Cardiac muscle cell (in vitro differentiated cells and primary cell): ENCODE results near the gene RASA3. TPM values are rescaled to one million over a fixed set of nuclear protein-coding genes. Genes with fewer than 3 reads are reported as not detected.

Experiments
- DNase-seq, 2 donors: peaks; one replicate each; pipeline versions ENCODE4 v3.0.0 to v3.0.0-alpha.2; 2010 to 2017; ENCODE audit warnings: low read depth in 1 of 2, low spot score in 1 of 2
- H3K27ac ChIP-seq: fragments of 200-600 bp; sonication (generic); 2 replicates; pipeline ENCODE4 v1.5.1; 2016
- H3K27me3 ChIP-seq: fragments of 200-600 bp; sonication (generic); 2 replicates; pipeline ENCODE4 v1.6.0; 2016; ENCODE audit warnings: control low read depth
- H3K36me3 ChIP-seq: fragments of 200-600 bp; sonication (generic); 2 replicates; pipeline ENCODE4 v1.5.1; 2016; ENCODE audit warnings: control low read depth
- H3K4me1 ChIP-seq: fragments of 200-600 bp; sonication (generic); 2 replicates; pipeline ENCODE4 v1.8.1; 2017; ENCODE audit warnings: low read depth, mild to moderate bottlenecking, mixed run types
- H3K4me3 ChIP-seq: fragments of 200-600 bp; sonication (generic); 2 replicates; pipeline ENCODE4 v1.5.1; 2016; ENCODE audit warnings: mild to moderate bottlenecking
- H3K9me3 ChIP-seq: fragments of 200-600 bp; sonication (generic); 2 replicates; pipeline ENCODE4 v1.5.1; 2017; ENCODE audit warnings: low read depth, mild to moderate bottlenecking, control low read depth
- CTCF ChIP-seq: IDR thresholded peaks from 2 replicates; pipeline ENCODE4 v1.5.1; 2012; ENCODE audit warnings: low read depth, mild to moderate bottlenecking, low read length
- polyA plus RNA-seq: library from polyadenylated mRNA; unstranded; fragments of >200 nt; fragmentation: Nextera tagmentation; extraction: Ambion mirVana; gene quantifications from 2 replicates; pipeline ENCODE4 v1.2.1, GENCODE V29; 2016
- total RNA-seq: library from RNA; depleted of rRNA; stranded (reverse); fragments of >200 nt; gene quantifications from 2 replicates; pipeline ENCODE4 v1.2.3, GENCODE V29; 2016

Gene RASA3
- total and polyA plus RNA-seq, 2 experiments from 2014 or later: 14.0 to 26.0 TPM

DNA sequence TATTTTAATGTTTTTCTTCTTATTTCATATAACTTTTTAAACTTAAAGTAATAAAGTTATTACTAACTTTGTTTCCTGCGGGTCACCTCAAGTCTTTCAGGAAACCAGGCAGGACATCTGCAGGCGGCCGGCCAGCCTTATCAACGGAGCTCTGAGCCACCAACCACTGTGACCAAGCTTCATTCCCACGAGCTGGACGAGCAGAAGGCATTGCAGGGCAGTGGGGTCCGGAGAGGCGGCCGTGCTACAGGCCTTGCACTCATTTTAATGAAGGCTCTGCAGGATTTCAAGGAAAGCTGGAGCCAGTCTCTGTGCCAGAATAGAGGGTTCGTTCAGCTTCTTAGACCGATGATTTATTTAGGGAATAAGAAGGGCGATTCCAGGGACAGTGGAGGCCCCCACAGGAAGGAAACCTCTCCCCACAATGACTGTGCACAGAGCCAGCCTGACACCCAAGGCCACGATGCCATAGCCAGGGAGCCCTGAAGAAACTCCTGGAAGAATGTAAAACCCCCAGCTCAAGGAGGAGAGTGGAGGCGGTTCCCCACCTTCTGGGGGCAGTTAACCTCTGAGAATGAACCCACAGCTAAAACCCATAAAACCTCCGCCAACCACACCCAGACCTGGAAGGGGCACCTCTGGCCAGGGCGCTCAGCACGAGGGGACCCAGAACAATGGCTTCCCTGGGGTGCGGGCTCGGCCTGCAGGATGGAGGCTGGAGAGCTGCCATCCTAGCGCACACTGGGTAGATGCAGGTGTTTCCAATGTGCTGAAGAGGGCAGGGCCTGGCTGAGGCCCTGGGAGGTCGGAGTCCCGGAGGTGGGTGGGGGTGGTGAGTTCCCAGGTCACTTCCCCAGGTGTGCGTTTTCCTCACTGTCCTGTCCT is 75.0 kb downstream of the RASA3 start:
- H3K27ac ChIP-seq: no peak overlapping the region
- TF ChIP-seq CTCF: no peak

GRCh38 chr13:114056205-114057013 is 76.0 kb downstream of the RASA3 start:
- TF ChIP-seq CTCF: no peak
- Histone ChIP-seq H3K4me3 (no peak overlapping the region), H3K27me3 (no peaks in the 10 kb centered on the region), H3K27ac (no peak overlapping the region), H3K9me3 (no peaks in the 10 kb centered on the region), H3K36me3 (no peaks in the 10 kb centered on the region), H3K4me1 (no peaks in the 10 kb centered on the region)
- DNase-seq: no peak

More for the DNA sequence above, 75.0 kb downstream of the RASA3 start:
- Histone ChIP-seq H3K36me3 (no peaks in the 10 kb centered on the region), H3K27me3 (no peaks in the 10 kb centered on the region), H3K4me1 (no peaks in the 10 kb centered on the region), H3K4me3 (no peak overlapping the region), H3K9me3 (no peaks in the 10 kb centered on the region)
- DNase-seq: no peak

GRCh38 chr13:114055766-114056165 is 76.7 kb downstream of the RASA3 start:
- no peak for DNase-seq
- H3K9me3 ChIP-seq: no peaks in the 10 kb centered on the region
- H3K4me1 ChIP-seq: no peaks in the 10 kb centered on the region
- H3K4me3 ChIP-seq: no peak overlapping the region
- no peaks in the 10 kb centered on the region for H3K27me3 ChIP-seq
- H3K36me3 ChIP-seq: no peaks in the 10 kb centered on the region
- no peak overlapping the region for H3K27ac ChIP-seq
- TF ChIP-seq CTCF: no peak

DNA sequence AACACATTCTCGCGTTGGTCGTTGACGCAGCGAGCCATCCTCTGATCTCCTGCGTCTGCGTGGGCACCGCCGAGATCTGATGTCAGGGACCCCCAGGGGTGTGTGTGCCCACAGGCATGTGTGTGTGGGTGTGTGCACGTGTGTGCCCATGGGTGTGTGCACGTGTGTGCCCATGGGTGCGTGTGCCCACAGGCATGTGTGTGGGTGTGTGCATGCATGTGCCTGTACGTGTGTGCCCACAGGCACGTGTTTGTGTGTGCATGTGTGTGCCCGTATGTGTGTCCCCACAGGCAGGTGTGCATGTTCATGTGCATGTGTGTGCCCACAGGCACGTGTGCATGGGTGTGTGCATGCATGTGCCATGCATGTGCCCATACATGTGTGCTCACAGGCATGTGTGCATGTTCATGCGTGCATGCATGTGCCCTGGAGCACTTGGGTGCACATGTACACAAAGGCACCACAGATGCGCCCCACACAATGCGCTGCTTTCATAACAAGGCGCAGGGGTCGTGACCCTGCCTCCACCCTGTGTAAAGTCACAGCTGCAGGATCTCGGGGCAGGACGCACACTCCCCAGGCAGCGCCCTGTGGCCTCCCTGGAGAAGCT is 77.5 kb downstream of the RASA3 start:
- H3K36me3 ChIP-seq: no peaks in the 10 kb centered on the region
- no peaks in the 10 kb centered on the region for H3K9me3 ChIP-seq
- H3K4me3 ChIP-seq: no peak overlapping the region
- H3K27ac ChIP-seq: no peak overlapping the region
- H3K4me1 ChIP-seq: no peaks in the 10 kb centered on the region
- no peaks in the 10 kb centered on the region for H3K27me3 ChIP-seq
- TF ChIP-seq CTCF: no peak
- DNase-seq: no peak

GRCh38 chr13:114054264-114054663 is 78.2 kb downstream of the RASA3 start:
- Histone ChIP-seq H3K4me3 (no peak overlapping the region), H3K4me1 (no peaks in the 10 kb centered on the region), H3K9me3 (no peaks in the 10 kb centered on the region), H3K36me3 (no peaks in the 10 kb centered on the region), H3K27me3 (no peaks in the 10 kb centered on the region), H3K27ac (no peak overlapping the region)
- no peak for DNase-seq
- no peak for TF ChIP-seq CTCF
